GM19468 (cell line): Measurements from ENCODE around the gene NRXN3.

Experiments
- ATAC-seq: cut with Tn5 transposase; IDR thresholded peaks from one replicate; pipeline ENCODE4 v1.9.1; 2021; ENCODE audit warnings: mild to moderate bottlenecking, moderate library complexity, moderate number of reproducible peaks; ENCODE audit not compliant: unreplicated experiment; ENCODE audit errors: extremely low read depth

NRXN3 gene

DNA sequence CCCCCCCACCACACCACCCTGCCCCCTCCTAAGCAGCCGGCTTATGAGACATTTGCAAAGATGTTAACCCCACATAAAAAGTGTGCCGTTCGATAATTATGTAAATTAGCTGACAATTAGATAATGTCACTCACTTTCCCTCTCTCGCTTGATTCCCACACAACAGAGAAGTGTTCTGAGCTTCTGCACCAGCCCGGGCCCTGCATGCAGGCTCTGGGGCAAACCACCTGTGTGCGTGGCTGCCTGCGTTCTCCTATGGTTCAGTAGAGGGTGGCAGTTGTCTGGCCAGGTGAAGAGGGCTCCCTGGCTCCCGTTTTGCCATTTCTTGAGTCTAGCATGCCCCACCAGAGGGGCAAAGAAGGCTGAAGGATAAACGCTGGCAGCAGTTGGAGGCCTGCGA is 68.0 kb downstream of the NRXN3 start:
- ATAC-seq = no peak

DNA sequence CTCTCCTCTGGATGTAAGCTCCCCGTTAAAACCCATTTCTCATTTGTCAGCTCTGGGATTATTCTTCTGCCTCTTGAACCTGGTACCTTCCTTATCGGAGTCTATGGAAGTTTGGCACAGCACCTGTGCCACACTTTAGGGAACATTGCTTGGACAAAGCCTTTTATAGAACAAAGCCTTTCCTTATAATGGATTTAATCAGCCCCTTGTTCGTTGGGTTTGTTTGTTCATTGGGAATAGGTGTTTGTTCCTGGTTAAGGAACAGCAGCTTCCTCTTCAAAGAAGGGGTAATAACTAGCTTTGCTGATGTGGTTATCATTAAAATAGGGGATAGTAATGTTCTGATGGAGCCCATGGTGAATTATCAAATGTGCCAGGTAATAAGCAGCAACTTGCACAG is 70.4 kb downstream of the NRXN3 start:
- ATAC-seq = no peak

DNA sequence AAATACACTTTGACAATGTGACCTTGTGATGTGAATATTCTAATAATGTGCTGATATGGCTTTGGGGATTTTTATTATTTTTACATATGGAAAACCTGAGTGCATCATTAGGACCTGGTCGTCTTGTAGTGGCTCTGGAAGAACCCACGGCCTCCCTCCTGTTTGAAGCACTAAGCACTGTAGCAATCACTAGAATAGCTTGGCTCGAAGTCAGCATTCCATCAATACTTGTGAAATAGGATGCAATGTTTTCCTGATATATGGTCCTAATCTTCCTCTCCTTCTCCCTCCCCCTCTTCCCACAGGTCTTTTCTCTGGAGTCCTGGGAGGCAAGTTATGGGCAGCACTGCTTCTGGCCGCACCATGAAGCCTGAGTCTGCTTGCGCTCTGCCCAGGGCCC is 71.9 kb downstream of the NRXN3 start:
- no peak for ATAC-seq

DNA sequence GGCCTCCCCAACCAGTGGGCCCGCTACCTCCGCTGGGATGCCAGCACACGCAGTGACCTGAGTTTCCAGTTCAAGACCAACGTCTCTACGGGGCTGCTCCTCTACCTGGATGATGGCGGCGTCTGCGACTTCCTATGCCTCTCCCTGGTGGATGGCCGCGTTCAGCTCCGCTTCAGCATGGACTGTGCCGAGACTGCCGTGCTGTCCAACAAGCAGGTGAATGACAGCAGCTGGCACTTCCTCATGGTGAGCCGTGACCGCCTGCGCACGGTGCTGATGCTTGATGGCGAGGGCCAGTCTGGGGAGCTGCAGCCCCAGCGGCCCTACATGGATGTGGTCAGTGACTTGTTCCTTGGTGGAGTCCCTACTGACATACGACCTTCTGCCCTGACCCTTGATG is 73.0 kb downstream of the NRXN3 start:
- ATAC-seq = no peak

DNA sequence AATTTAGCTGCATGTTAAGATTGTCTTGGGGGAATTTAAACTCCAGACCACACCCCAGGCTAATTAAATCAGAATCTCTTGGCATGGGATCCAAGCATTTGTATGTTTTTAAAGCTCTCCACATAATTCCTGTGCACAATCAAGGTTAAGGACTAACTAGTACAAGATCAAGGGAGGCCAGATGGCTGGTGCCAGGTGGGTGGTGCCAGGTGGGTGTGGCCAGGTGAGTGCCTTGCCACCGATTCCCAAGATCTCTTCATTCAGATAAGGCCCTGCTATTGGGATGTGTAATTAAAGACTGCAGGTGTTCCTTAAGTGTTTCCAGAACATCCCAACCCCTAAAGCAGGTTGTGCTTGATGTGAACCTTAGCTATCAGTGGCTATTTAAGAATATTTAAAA is 75.1 kb downstream of the NRXN3 start:
- ATAC-seq = no peak

DNA sequence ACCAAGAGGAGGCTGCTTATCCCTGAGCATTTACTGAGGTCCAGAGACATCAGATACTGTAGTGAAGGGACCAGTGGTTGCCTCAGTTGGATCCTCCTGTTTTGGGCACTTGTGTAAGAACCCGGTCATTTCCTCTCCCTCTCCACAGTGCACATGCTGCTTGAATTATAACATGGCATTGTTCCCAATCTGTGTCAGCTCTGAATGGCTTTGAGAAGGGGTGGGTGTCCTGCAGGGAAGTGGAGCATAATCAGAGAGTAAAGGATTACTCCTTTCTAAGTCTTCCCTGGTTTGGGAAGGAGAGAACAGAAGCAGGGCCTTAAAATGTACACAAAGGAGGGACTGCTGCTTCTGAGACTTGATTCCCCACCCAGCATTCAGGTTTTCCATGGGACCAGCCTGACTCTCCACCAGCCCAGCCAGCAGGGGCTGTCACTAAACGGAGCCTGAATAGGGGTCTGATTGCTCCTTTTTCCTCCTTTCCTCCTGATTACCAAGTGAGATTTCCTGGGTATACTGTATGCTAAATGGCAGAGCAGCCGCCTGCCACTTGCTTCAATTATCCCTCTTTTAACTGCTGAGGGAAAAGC is 78.4 kb downstream of the NRXN3 start:
- no peak for ATAC-seq

DNA sequence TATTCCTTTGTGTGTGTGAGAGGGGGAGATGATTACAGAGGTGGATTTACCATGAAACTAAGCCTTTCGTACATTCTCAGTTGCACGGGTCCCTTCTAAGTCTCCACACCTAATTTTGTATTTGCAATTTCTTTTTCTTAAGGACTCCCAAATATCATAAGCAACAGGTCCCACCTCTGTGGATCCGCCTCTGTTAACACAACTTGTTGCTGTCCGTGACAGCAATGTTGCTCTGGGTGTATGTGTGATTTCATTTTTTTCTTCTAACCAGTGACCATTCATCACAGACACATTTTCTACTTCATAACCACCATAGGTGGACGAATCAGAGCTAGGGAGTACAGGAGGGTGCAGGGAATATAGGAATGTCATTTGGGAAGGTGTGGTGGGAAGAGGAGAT is 81.1 kb downstream of the NRXN3 start:
- no peak for ATAC-seq

DNA sequence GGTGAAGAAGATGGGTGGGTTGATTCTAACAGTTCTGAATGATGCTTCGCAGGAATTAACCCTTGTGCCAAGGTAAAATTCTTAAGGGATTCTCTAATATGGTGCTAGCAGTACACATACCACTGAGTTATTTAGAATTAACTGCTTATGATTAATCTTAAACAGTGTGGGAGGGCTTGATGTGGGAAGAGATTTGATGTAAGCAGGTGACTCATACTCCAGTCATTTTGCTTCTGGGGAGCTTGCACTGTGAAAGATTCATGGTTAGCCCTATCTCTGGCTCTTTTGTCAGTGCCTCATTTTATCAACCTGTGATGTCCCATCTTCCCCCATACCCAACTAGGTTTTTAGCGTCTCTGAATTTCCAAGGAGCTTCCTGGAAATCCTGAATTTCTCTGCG is 83.8 kb downstream of the NRXN3 start:
- no peak for ATAC-seq

DNA sequence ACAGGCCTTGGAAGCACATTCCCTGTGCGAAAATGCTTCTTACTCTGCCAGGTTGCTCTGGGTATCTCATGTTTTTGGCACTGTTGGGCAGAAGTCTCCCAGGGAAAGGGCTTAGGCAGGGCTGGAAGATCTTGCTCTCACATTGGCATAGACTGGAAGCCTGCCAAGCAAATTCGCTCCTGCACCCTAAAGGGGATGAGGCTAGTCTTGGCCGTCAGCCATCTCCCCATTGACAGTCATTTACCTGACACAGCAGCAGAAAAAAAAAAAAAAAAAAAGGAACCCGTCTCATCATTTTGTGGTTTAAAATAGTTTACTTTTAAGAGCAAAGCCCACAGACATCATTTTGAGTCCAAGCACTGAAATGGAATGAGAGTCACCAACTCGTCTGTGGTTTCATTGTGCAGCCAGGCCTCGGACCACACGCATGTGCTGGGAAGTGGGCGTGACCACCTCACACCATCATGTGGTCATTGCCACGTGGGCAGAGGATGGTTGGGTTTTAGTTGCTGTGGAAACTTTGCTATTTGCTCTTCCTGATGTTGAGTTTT is 84.8 kb downstream of the NRXN3 start:
- no peak for ATAC-seq

DNA sequence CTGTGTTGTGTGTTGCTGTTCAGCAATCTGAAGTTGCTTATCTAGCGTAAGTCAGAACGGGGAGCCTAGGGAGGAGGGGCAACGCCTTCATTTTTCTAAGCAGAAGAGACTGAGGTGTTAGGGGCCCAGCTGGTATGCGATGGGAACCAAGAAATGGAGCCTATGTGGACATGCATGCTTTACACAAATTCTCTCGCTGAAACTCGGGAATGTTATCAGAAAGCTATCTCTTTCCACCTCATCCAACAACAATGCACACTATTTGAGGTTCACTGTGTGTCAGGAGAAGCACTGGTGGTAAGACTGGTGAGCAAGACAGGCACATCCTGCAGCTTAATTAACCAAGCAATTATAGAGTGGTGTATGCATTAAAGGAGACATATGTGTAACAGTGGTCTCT is 89.7 kb downstream of the NRXN3 start:
- no peak for ATAC-seq

DNA sequence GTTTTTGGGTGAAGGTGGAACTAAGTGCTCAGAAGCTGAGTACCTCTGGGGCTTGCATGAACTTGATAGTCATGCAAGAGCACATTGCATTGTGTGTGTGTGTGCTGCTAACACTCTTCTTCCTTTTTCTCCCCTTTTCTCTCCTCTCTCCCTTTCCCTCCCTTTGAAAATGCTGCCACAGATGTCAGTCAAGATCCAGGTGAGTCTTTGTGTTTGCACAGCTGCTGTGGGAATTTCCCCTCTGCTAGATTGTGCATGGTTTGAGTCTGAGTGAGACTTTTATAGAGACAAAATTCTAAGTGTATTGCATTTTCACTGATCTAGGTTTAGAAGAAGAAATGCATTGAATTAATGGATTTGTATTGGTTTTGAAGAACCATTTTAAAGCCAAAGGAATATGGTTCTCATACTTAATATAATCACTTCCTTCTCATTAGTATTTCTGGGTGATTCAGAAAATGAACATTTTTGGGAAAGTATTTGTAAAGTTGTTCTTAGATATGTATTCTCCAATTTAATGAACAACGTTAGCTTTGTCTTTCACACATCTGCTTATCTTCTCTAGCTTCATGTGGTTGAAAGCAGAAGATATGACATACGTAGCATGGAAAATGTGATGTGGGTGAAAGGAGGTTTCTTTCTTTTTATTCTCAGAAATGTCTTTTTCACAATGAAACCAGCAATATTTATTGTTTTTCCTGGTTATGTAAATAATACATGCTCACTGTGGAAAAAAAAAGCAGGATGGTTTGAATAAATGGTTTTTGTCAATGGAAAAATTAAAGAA is 108.5 kb downstream of the NRXN3 start:
- ATAC-seq = no peak

DNA sequence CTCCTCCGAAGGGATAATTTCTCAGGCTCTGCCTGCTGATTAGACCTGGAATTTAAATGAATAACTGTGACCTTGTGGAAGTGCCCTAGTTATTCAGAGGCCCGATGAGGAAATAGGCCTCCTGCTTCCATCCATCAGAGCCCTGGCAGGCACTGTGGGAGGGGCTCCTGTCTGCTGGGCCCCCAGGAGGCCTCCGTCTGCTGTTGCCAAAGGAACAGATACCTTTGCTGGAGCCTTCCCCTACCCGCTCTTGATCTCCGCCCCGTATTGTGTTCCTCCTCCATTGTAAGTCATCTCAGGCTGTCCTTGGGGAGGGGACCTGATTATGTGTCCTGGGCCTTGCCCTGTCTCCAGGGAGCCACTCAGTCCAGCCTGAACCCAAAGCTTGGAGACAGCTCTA is 112.3 kb downstream of the NRXN3 start:
- ATAC-seq = no peak

DNA sequence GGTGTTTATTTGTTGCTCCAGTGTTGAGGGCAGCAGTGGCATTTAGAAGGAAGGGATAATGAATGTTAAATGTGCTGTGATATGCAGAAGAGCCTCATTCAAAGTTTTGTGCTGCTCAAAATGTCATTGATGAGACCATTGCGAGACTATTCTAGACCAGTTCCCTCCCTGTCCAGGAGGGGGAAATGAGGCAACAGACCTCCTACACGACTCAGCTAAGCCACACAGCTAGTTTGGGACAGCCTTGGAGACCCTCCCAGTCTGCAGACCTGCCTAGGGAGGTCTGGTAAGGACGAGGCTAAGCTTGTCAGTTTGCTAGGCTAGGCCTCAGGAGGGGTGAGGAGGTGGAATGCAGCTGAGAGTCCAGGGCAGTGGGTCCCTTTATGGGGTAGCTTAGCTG is 116.0 kb downstream of the NRXN3 start:
- no peak for ATAC-seq

DNA sequence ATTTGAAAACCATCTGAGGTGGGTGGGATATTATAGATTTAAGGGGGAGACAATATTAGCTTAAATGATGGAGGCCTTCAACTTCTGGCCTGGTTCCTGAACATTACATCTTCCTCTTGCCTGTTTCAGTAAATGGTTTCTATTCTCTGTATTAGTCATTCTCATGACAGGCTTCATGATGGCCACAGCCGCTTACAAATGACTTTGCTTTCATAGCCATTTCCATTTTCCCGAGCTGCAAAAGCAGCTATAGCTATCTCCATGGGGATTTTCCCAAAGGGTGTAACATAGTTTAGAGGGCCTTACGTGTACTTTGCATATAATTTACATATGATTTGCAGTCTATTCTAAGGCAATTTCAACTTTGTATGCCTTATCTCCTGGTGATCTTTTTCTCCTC is 121.8 kb downstream of the NRXN3 start:
- ATAC-seq = peak; percentile 60

DNA sequence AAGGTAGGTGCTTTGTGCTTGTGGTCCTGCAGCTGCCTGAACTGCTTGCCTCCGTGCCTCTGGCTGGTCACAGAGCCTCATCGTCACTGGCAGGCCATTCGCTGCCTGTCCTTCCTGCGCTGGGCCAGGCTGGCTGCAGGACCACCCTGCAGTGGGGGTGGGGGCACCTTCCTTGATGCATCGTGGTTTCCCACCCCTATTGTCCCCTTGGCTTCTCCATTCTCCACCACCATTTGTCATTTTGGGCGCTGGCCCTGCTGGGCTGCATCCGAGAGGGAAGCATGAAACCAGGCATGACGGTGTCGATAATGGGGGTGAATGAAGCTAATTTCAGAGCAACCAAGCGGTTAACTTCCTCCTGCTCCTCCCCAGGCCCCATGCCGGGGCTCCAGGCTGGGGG is 127.7 kb downstream of the NRXN3 start:
- ATAC-seq = no peak

DNA sequence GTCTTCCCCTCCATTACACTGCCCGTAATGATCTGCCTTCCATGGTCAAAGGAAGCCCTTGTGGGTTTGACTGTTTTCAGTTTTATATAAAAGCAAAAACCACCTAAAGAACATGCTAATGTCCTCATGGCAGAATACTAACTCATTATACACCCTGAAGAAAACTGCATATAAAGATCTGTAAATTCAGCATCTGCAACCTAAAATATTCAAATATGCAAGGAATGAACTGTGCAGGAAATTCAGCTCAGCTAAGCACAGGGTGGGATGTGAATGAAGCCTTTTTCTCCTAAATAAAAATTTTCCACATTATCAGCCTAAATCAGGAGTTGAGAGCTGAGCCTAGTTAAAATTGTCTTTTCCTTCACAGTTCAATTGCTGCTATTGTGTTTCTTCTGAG is 128.1 kb downstream of the NRXN3 start:
- no peak for ATAC-seq

DNA sequence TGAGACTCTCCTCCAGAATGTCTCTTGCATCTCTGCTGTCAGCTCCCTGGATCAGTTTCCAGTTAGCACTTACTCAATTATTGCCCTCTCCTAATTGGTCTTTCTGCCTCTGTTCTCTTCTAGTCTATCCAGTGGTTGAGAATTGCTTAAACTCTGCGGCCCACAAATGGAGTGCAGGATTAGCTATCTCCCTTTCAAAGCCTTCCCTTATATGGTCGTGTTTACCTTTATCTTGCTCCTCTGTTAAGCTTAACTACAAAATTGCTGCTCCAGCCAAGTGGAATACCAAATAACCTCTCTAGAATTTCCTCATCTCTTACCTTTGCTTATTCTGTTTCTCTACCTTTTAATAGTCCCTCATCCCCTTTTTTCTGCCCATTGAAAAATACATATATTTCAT is 132.7 kb downstream of the NRXN3 start:
- no peak for ATAC-seq

DNA sequence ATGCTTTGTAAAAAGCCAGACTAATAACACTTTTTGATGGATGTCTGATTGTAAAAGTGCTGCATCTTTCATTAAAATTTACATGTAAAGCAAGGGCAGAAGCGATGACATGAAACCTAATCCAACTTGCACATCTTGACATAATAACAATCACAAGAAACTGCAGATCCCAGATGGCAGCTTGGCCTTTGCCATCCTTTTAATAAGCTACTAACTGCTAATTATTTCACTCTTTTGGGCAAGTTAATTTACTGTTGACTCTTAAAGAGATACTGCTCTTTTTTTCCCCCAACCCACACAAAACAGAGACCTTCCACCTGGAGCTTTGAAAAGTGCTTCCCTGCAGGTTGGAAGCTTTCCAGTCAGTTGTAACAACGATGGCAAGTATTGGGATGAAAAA is 137.5 kb downstream of the NRXN3 start:
- no peak for ATAC-seq

DNA sequence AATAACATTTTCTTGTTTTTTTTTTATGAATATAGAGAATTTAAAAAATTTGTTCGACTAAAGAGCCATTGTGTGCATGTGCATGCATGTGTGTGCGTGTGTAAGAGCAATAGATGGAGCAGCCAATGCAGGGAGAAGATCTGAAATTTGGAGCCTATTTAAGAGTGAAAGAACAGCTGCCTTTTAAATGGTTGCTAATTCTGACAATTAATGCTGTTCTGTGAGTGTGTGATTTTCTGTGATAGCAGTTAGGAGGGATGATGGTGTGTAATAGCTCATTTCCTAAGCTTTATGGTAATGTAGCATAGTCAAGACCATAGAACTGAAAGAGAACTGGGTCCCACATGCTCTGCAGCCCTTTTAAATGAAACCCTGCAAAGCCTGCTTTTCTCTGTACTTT is 137.9 kb downstream of the NRXN3 start:
- no peak for ATAC-seq

DNA sequence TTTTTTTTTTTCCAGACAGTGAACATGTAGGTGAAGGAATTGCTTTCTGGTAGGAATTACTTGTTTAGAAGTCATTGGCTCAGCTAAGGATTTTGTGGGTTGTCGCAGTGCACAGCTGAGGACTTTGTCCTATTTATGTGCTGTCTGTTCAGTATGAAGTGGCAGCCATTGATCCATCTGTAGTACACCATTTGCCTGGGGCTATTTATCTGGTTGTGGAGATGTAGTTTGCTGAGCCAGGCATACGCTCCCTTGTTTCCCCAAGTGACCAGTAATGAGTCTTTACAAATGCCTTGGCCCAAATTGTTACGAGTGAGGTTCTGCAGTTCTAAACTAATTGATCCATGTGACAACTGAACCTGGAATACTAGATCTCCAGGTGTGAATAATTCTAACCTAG is 140.1 kb downstream of the NRXN3 start:
- ATAC-seq = no peak

DNA sequence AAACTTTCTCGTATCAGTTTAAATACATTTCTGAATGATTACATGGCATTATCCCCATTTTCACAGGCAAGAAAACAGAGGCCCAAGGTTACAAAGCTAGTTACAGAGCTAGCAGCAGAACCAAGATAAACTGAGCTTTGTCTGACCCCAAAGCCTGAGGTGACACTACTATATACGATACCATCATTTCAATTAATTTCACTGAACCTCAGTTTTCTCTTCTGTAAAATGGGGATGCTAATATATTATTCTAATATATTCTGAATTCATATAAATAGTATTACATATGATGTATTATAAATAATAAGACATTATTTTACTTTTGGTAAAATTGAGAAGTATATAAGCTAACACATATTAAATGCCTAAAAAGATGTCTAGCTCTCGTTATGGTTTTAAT is 143.3 kb downstream of the NRXN3 start:
- ATAC-seq = no peak

DNA sequence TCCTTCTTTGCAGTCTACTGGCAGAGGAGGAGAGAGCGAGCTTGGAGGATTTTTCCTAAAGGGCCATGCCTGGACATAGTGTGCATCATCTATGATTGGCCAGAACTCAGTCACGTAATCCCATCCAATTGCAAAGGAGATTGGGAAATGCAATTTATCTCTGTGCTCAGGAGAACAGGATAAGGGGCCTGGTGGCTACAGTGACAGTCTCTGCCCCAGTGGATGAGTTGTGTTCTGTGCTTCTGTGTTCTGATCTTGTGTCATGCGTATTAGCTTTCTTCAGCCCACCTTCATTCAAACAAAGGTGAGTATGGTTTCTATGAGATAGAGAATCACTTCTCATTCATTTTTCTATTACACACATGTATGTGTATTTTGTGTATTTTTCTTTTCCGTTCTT is 144.3 kb downstream of the NRXN3 start:
- ATAC-seq = no peak
